Endothelial cell of umbilical vein (primary cell): ENCODE data around the gene XPNPEP1. TPM values are rescaled to one million over a fixed set of nuclear protein-coding genes. Genes with fewer than 3 reads are reported as not detected.

Source experiments
- BruUV-seq: library from RNA; stranded (reverse); fragments of 400-500 nt; replicated peaks from 2 replicates; lab custom pipeline; 2021; lab: Mats Ljungman, UMichigan
- CTCF ChIA-PET: fragments of 300-600, 350-600 bp; sonication (Branson Sonifier 250); formaldehyde crosslinking; loops from one replicate; lab custom pipeline; 2021; ENCODE audit warnings: antibody characterized with exemption, inconsistent platforms; lab: Charles Lee
- POLR2A ChIA-PET: fragments of 300-600, 350-600 bp; sonication (Branson Sonifier 250); formaldehyde crosslinking; loops from one replicate; lab custom pipeline; 2021; ENCODE audit warnings: antibody characterized with exemption, inconsistent platforms; lab: Charles Lee
- DNase-seq: peaks from one replicate; pipeline ENCODE4 v3.0.0-alpha.2; 2011; ENCODE audit warnings: low read depth, low spot score
- FAIRE-seq: peaks from 2 replicates; lab custom pipeline; 2011; peaks lifted over from hg19 to GRCh38; lab: Jason Lieb, UNC
- H2AFZ ChIP-seq: 2 replicates; pipeline ENCODE4 v1.6.0; 2012; ENCODE audit warnings: low read depth, low read length, control low read depth, inconsistent platforms
- H3K27ac ChIP-seq: 2 replicates; pipeline ENCODE4 v1.5.1; 2011; ENCODE audit warnings: low read depth, mild to moderate bottlenecking, control low read depth, low read length, moderate library complexity; ENCODE audit not compliant: insufficient read depth
- H3K27me3 ChIP-seq, 2 experiments: 2 replicates each; pipeline versions ENCODE4 v1.6.0 to v1.6.1; 2011; ENCODE audit warnings: low read length in 2 of 2, mixed read lengths in 1 of 2; ENCODE audit not compliant: control insufficient read depth in 2 of 2, insufficient read depth in 2 of 2
- H3K36me3 ChIP-seq, 2 experiments: 2 replicates in 1 of 2; 3 replicates in 1 of 2; pipeline ENCODE4 v1.5.1; 2011; ENCODE audit warnings: low read length in 2 of 2, mild to moderate bottlenecking in 1 of 2, moderate library complexity in 1 of 2; ENCODE audit not compliant: control insufficient read depth in 2 of 2, insufficient read depth in 2 of 2; ENCODE audit errors: extremely low read depth in 1 of 2
- H3K4me1 ChIP-seq: 3 replicates; pipeline ENCODE4 v1.5.1; 2011; ENCODE audit warnings: mild to moderate bottlenecking, low read length; ENCODE audit not compliant: control insufficient read depth, insufficient read depth; ENCODE audit errors: extremely low read depth
- H3K4me2 ChIP-seq: 2 replicates; pipeline ENCODE4 v1.6.1; 2011; ENCODE audit warnings: low read length, control low read depth, mixed read lengths; ENCODE audit not compliant: insufficient read depth
- H3K4me3 ChIP-seq, 3 experiments: fragments of 200-600 bp in 1 of 3; sonication (generic), shearing (Covaris generic) in 1 of 3; replicated peaks in 1 of 3; 2 replicates each; pipeline ENCODE4 v1.5.1; 2011 to 2016; ENCODE audit warnings: control low read depth in 3 of 3, low read length in 3 of 3, mild to moderate bottlenecking in 2 of 3, inconsistent platforms in 1 of 3, low read depth in 1 of 3, moderate library complexity in 1 of 3; ENCODE audit not compliant: insufficient read depth in 1 of 3
- H3K79me2 ChIP-seq: 2 replicates; pipeline ENCODE4 v1.6.0; 2012; ENCODE audit warnings: low read length, inconsistent platforms; ENCODE audit not compliant: control insufficient read depth, insufficient read depth
- H3K9ac ChIP-seq: replicated peaks from 2 replicates; pipeline ENCODE3; 2011; ENCODE audit warnings: low read length, control low read depth; ENCODE audit not compliant: insufficient read depth; ENCODE audit errors: extremely low read depth
- H3K9me1 ChIP-seq: replicated peaks from 3 replicates; pipeline ENCODE4 v1.6.0; 2011; ENCODE audit warnings: mild to moderate bottlenecking, low read length; ENCODE audit not compliant: control insufficient read depth, insufficient read depth; ENCODE audit errors: extremely low read depth
- H3K9me3 ChIP-seq: replicated peaks from 2 replicates; pipeline ENCODE4 v1.5.1; 2012; ENCODE audit warnings: low read length, inconsistent platforms; ENCODE audit not compliant: control insufficient read depth, insufficient read depth
- H4K20me1 ChIP-seq: replicated peaks from 2 replicates; pipeline ENCODE3; 2011; ENCODE audit warnings: mild to moderate bottlenecking, low read length; ENCODE audit not compliant: control insufficient read depth, insufficient read depth; ENCODE audit errors: extremely low read depth
- CTCF ChIP-seq, 2 donors: IDR thresholded peaks; 1 replicate in 1 of 2; 2 replicates in 1 of 2; pipeline ENCODE4 v1.5.1; 2011; ENCODE audit warnings: low read length in 2 of 2, mild to moderate bottlenecking in 2 of 2, moderate library complexity in 2 of 2, control low read depth in 1 of 2, inconsistent platforms in 1 of 2, low read depth in 1 of 2; ENCODE audit not compliant: insufficient read depth in 1 of 2; ENCODE audit errors: extremely low read depth in 1 of 2
- EZH2 ChIP-seq: IDR thresholded peaks from 2 replicates; pipeline ENCODE4 v1.6.1; 2012; ENCODE audit warnings: borderline replicate concordance, low read depth, mild to moderate bottlenecking, moderate library complexity, low read length, inconsistent platforms; ENCODE audit not compliant: severe bottlenecking
- FOS ChIP-seq: IDR thresholded peaks from 2 replicates; pipeline ENCODE4 v1.6.1; 2011; ENCODE audit warnings: mild to moderate bottlenecking, low read length, moderate library complexity, borderline replicate concordance; ENCODE audit not compliant: insufficient read depth
- GATA2 ChIP-seq: IDR thresholded peaks from 2 replicates; pipeline ENCODE4 v1.7.0; 2011; ENCODE audit warnings: low read depth, mild to moderate bottlenecking, moderate library complexity, mixed read lengths, low read length; ENCODE audit not compliant: insufficient read length, insufficient read depth
- JUN ChIP-seq: IDR thresholded peaks from 2 replicates; pipeline ENCODE4 v1.6.1; 2011; ENCODE audit warnings: borderline replicate concordance, low read depth; ENCODE audit not compliant: insufficient read length, insufficient read depth
- MAX ChIP-seq: IDR thresholded peaks from 2 replicates; pipeline ENCODE4 v1.6.1; 2011; ENCODE audit not compliant: insufficient read depth, insufficient read length
- MYC ChIP-seq: IDR thresholded peaks from one replicate; pipeline ENCODE4 v1.6.1; 2011; ENCODE audit warnings: mild to moderate bottlenecking, low read depth, low read length
- POLR2A ChIP-seq: IDR thresholded peaks from 2 replicates; pipeline ENCODE4 v1.6.1; 2012; ENCODE audit warnings: low read depth, mild to moderate bottlenecking, control low read depth, low read length
- dilution Hi-C: fragments of 300-500 bp; cut with MboI; formaldehyde crosslinking; loops from one replicate; pipeline ENCODE4 v1.15.0; 2019; ENCODE audit warnings: low sequenced_read_pairs; ENCODE audit not compliant: extremely low pct_ligation_motif_present
- intact Hi-C: fragments of 100-400 bp; cut with micrococcal nuclease; formaldehyde crosslinking; loops from one replicate; pipeline ENCODE4 v1.10.0; 2022
- polyA plus RNA-seq, 4 experiments: library from polyadenylated mRNA; depleted of rRNA in 3 of 4; stranded (reverse) in 3 of 4; unstranded in 1 of 4; fragments of >200 nt; gene quantifications; 2 replicates each; pipeline versions ENCODE4 v1.2.1 to v1.2.3, GENCODE V29; 2011 to 2012; ENCODE audit warnings: missing spikeins in 1 of 4
- total RNA-seq: library from RNA; stranded (reverse); gene quantifications from 2 replicates; pipeline ENCODE4 v1.2.3, GENCODE V29; 2021

XPNPEP1 gene
- total and polyA plus RNA-seq, 2 donors (not counting 3 experiments of a cell fraction or from before 2014, with no cell fraction given): 81.1 to 245 TPM

- CTCF ChIA-PET: interaction anchor here (1.1 kb wide), 1 partner anchor 63 kb away, joined by 3 read pairs; no protein-coding TSS in a partner anchor
- intact Hi-C loops: no loop called here
- FAIRE-seq: no peak
Measured at GRCh38 chr10:109929501-109930219, 6.3 kb upstream of the XPNPEP1 start.

More at GRCh38 chr10:109929501-109930219, 6.3 kb upstream of the XPNPEP1 start:
- DNase-seq: no peak
- Histone ChIP-seq H3K4me1 (peaks cover 5% of the 10 kb centered on the region), H4K20me1 (no peaks in the 10 kb centered on the region), H3K9me1 (no peaks in the 10 kb centered on the region), H3K79me2 (no peaks in the 10 kb centered on the region), H3K27ac (no peak overlapping the region), H3K27me3 (no peaks in the 10 kb centered on the region), H3K9ac (no peak overlapping the region), H3K9me3 (no peaks in the 10 kb centered on the region), H3K36me3 (no peaks in the 10 kb centered on the region), H2AFZ (no peak overlapping the region), H3K4me3 (no peak overlapping the region), H3K4me2 (no peak overlapping the region)
- TF ChIP-seq GATA2: no peak
- TF ChIP-seq POLR2A: no peak
- TF ChIP-seq MYC: no peak
- TF ChIP-seq CTCF (IDR thresholded peaks at IDR 0.05; ENCODE audit: extremely low read depth in 1 of 2, insufficient read depth in 1 of 2, low read depth in 1 of 2, low read length in 2 of 2): no peak
- no peak for TF ChIP-seq FOS
- TF ChIP-seq EZH2: no peak
- no peak for TF ChIP-seq JUN
- TF ChIP-seq MAX: no peak
- dilution Hi-C loops: no loop called here
- POLR2A ChIA-PET: no interaction called here
- BruUV-seq: no TSS peak
